Mucosa of stomach (tissue), 1 donor: Measurements from ENCODE around the gene FBRSL1.

Experiments
- H3K27me3 ChIP-seq: one replicate; pipeline ENCODE4 v1.7.0; 2013; ENCODE audit warnings: mild to moderate bottlenecking, low read length; ENCODE audit not compliant: control insufficient read depth, insufficient read depth
- H3K36me3 ChIP-seq: one replicate; pipeline ENCODE4 v1.7.0; 2013; ENCODE audit warnings: low read length; ENCODE audit not compliant: control insufficient read depth, insufficient read depth
- H3K4me1 ChIP-seq: one replicate; pipeline ENCODE4 v1.7.0; 2013; ENCODE audit warnings: mild to moderate bottlenecking, low read length; ENCODE audit not compliant: control insufficient read depth, insufficient read depth
- H3K4me3 ChIP-seq: one replicate; pipeline ENCODE4 v1.7.0; 2013; ENCODE audit warnings: low read length
- H3K9ac ChIP-seq: one replicate; pipeline ENCODE4 v1.7.0; 2013; ENCODE audit warnings: mild to moderate bottlenecking, low read length, moderate library complexity
- H3K9me3 ChIP-seq: one replicate; pipeline ENCODE4 v1.7.0; 2013; ENCODE audit warnings: mild to moderate bottlenecking, low read length, moderate library complexity; ENCODE audit not compliant: control insufficient read depth
- donor health status: Pancreatic carcinoma.

The FBRSL1 gene

GRCh38 chr12:132533584-132533958 is 43.6 kb downstream of the FBRSL1 start:
- Histone ChIP-seq H3K27me3 (no peaks in the 10 kb centered on the region), H3K4me1 (peaks cover under 1% of the 10 kb centered on the region), H3K9me3 (no peaks in the 10 kb centered on the region), H3K36me3 (no peaks in the 10 kb centered on the region), H3K9ac (no peak overlapping the region), H3K4me3 (no peak overlapping the region)

- H3K36me3 ChIP-seq = no peaks in the 10 kb centered on the region
- H3K27me3 ChIP-seq = no peaks in the 10 kb centered on the region
- no peaks in the 10 kb centered on the region for H3K4me1 ChIP-seq
- no peaks in the 10 kb centered on the region for H3K9me3 ChIP-seq
- H3K4me3 ChIP-seq = no peak overlapping the region
- no peak overlapping the region for H3K9ac ChIP-seq
Observed at GRCh38 chr12:132534076-132534475, 44.1 kb downstream of the FBRSL1 start.

GRCh38 chr12:132535019-132535418 is 45.1 kb downstream of the FBRSL1 start:
- Histone ChIP-seq H3K9ac (no peak overlapping the region), H3K36me3 (no peaks in the 10 kb centered on the region), H3K27me3 (no peaks in the 10 kb centered on the region), H3K4me1 (no peaks in the 10 kb centered on the region), H3K9me3 (no peaks in the 10 kb centered on the region), H3K4me3 (no peak overlapping the region)

GRCh38 chr12:132536102-132536876 is 46.3 kb downstream of the FBRSL1 start:
- H3K9me3 ChIP-seq = no peaks in the 10 kb centered on the region
- H3K36me3 ChIP-seq = no peaks in the 10 kb centered on the region
- no peaks in the 10 kb centered on the region for H3K27me3 ChIP-seq
- H3K4me3 ChIP-seq = no peak overlapping the region
- no peaks in the 10 kb centered on the region for H3K4me1 ChIP-seq
- H3K9ac ChIP-seq = no peak overlapping the region

GRCh38 chr12:132537049-132537448 is 47.1 kb downstream of the FBRSL1 start:
- Histone ChIP-seq H3K9me3 (no peaks in the 10 kb centered on the region), H3K36me3 (no peaks in the 10 kb centered on the region), H3K9ac (no peak overlapping the region), H3K4me1 (no peaks in the 10 kb centered on the region), H3K4me3 (no peak overlapping the region), H3K27me3 (no peaks in the 10 kb centered on the region)

GRCh38 chr12:132537836-132538662 is 48.1 kb downstream of the FBRSL1 start:
- H3K36me3 ChIP-seq = no peaks in the 10 kb centered on the region
- no peaks in the 10 kb centered on the region for H3K4me1 ChIP-seq
- no peaks in the 10 kb centered on the region for H3K27me3 ChIP-seq
- no peaks in the 10 kb centered on the region for H3K9me3 ChIP-seq
- H3K4me3 ChIP-seq = no peak overlapping the region
- no peak overlapping the region for H3K9ac ChIP-seq

GRCh38 chr12:132538663-132538990 is 48.7 kb downstream of the FBRSL1 start:
- Histone ChIP-seq H3K36me3 (no peaks in the 10 kb centered on the region), H3K4me1 (no peaks in the 10 kb centered on the region), H3K27me3 (no peaks in the 10 kb centered on the region), H3K9ac (no peak overlapping the region), H3K4me3 (no peak overlapping the region), H3K9me3 (no peaks in the 10 kb centered on the region)

GRCh38 chr12:132539016-132539773 is 49.2 kb downstream of the FBRSL1 start:
- Histone ChIP-seq H3K9ac (no peak overlapping the region), H3K4me3 (no peak overlapping the region), H3K27me3 (no peaks in the 10 kb centered on the region), H3K9me3 (no peaks in the 10 kb centered on the region), H3K4me1 (peaks cover 2% of the 10 kb centered on the region), H3K36me3 (no peaks in the 10 kb centered on the region)

- H3K27me3 ChIP-seq = no peaks in the 10 kb centered on the region
- no peaks in the 10 kb centered on the region for H3K9me3 ChIP-seq
- H3K4me1 ChIP-seq = peaks cover 15% of the 10 kb centered on the region
- no peak overlapping the region for H3K9ac ChIP-seq
- H3K4me3 ChIP-seq = no peak overlapping the region
- no peaks in the 10 kb centered on the region for H3K36me3 ChIP-seq
Observed at GRCh38 chr12:132540436-132540835, 50.5 kb downstream of the FBRSL1 start.

GRCh38 chr12:132541200-132541599 is 51.2 kb downstream of the FBRSL1 start:
- Histone ChIP-seq H3K4me3 (no peak overlapping the region), H3K9me3 (no peaks in the 10 kb centered on the region), H3K4me1 (peaks cover 19% of the 10 kb centered on the region), H3K27me3 (no peaks in the 10 kb centered on the region), H3K9ac (no peak overlapping the region), H3K36me3 (no peaks in the 10 kb centered on the region)

- Histone ChIP-seq H3K27me3 (no peaks in the 10 kb centered on the region), H3K4me1 (peaks cover 19% of the 10 kb centered on the region), H3K36me3 (no peaks in the 10 kb centered on the region), H3K4me3 (no peak overlapping the region), H3K9ac (no peak overlapping the region), H3K9me3 (no peaks in the 10 kb centered on the region)
Observed at GRCh38 chr12:132541996-132542395, 52.0 kb downstream of the FBRSL1 start.

- H3K9ac ChIP-seq = no peak overlapping the region
- H3K27me3 ChIP-seq = no peaks in the 10 kb centered on the region
- no peak overlapping the region for H3K4me3 ChIP-seq
- H3K4me1 ChIP-seq = peaks cover 19% of the 10 kb centered on the region
- H3K36me3 ChIP-seq = no peaks in the 10 kb centered on the region
- H3K9me3 ChIP-seq = no peaks in the 10 kb centered on the region
Observed at GRCh38 chr12:132542661-132543060, 52.7 kb downstream of the FBRSL1 start.
